ENCODE measurements around the gene SNX21. TPM values are rescaled to one million over a fixed set of nuclear protein-coding genes. Genes with fewer than 3 reads are reported as not detected.
A peak's percentile ranks its signal among the peaks of the same experiment; 100 is the strongest.

SNX21 gene
- total and polyA plus RNA-seq, 2 donors (not counting 3 experiments of a cell fraction or from before 2014, with no cell fraction given) = 11.6 to 11.9 TPM

DNA sequence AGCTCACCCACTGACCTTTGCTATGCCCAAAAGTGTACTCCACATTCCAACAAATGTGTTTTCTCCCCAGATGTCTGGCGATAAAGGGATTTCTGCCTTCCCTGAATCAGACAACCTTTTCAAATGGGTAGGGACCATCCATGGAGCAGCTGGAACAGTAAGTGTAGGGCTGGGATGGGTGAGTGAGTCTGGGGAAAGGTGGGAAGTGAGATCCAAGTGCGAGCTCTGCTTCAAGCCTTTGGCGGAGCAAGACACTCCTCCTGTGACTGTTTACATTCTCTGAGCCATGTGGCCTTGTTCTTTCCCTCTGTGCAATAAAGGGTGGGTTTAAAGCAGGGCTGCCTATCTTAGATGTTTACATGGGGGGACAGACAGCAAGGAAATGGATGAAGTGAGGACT, 19.3 kb upstream of the SNX21 start:
- intact Hi-C loops (cut with micrococcal nuclease) = loop anchor here (10.0 kb wide), 2 partner anchors 270 to 550 kb away; partner anchors contain the start of gene NCOA5
- DNase-seq (ENCODE audit: low read depth, low spot score) (no peak), FAIRE-seq (no peak)
- Histone ChIP-seq H3K79me2 (ENCODE audit: control insufficient read depth, insufficient read depth, low read length) (peaks cover 25% of the 10 kb centered on the region), H3K9me3 (replicated peaks; ENCODE audit: control insufficient read depth, insufficient read depth, low read length) (no peaks in the 10 kb centered on the region), H2AFZ (ENCODE audit: low read depth, low read length) (no peak overlapping the region), H3K9ac (replicated peaks; ENCODE audit: extremely low read depth, insufficient read depth, low read length) (no peak overlapping the region), H3K9me1 (replicated peaks; ENCODE audit: control insufficient read depth, extremely low read depth, insufficient read depth, low read length) (no peaks in the 10 kb centered on the region), H3K27ac (ENCODE audit: insufficient read depth, low read depth, low read length) (no peak overlapping the region), H3K4me1 (ENCODE audit: control insufficient read depth, extremely low read depth, insufficient read depth, low read length) (peaks cover 17% of the 10 kb centered on the region), H3K36me3 (ENCODE audit: control insufficient read depth in 2 of 2, extremely low read depth in 1 of 2, insufficient read depth in 2 of 2, low read length in 2 of 2) (peaks cover 0 to 6% of the 10 kb centered on the region in 2 experiments), H3K27me3 (ENCODE audit: control insufficient read depth in 2 of 2, insufficient read depth in 2 of 2, low read length in 2 of 2) (no peaks in the 10 kb centered on the region), H3K4me3 (replicated peaks in 1 of 3; ENCODE audit: insufficient read depth in 1 of 3, low read depth in 1 of 3, low read length in 3 of 3) (no peak overlapping the region), H4K20me1 (replicated peaks; ENCODE audit: control insufficient read depth, extremely low read depth, insufficient read depth, low read length) (no peaks in the 10 kb centered on the region), H3K4me2 (ENCODE audit: insufficient read depth, low read length) (peak overlapping the region; percentile 37)
- BruUV-seq (replicated peaks) = no TSS peak
- no peak for TF ChIP-seq CTCF (IDR thresholded peaks at IDR 0.05; ENCODE audit: extremely low read depth in 1 of 2, insufficient read depth in 1 of 2, low read depth in 1 of 2, low read length in 2 of 2)
- TF ChIP-seq POLR2AphosphoS5 (IDR thresholded peaks at IDR 0.05; ENCODE audit: insufficient read depth, low read depth, low read length) = no peak
- TF ChIP-seq FOS (IDR thresholded peaks at IDR 0.05; ENCODE audit: borderline replicate concordance, insufficient read depth, low read length) = no peak
- TF ChIP-seq EZH2 (IDR thresholded peaks at IDR 0.05; ENCODE audit: borderline replicate concordance, low read depth, low read length, severe bottlenecking) = no peak
- TF ChIP-seq JUN (IDR thresholded peaks at IDR 0.05; ENCODE audit: borderline replicate concordance, insufficient read depth, insufficient read length, low read depth) = no peak
- dilution Hi-C loops (cut with MboI; ENCODE audit: extremely low pct_ligation_motif_present, low sequenced_read_pairs) = no loop called here
- CTCF ChIA-PET = interaction anchor here (1.0 to 2.9 kb wide), 5 partner anchors 8 to 156 kb away, joined by 3 to 12 read pairs (median 5); no protein-coding TSS in a partner anchor
- POLR2A ChIA-PET = no interaction called here

- no peaks in the 10 kb centered on the region for H3K9me1 ChIP-seq (replicated peaks; ENCODE audit: control insufficient read depth, extremely low read depth, insufficient read depth, low read length)
- dilution Hi-C loops (cut with MboI; ENCODE audit: extremely low pct_ligation_motif_present, low sequenced_read_pairs) (no loop called here), intact Hi-C loops (cut with micrococcal nuclease) (loop anchor here (10.0 kb wide), 2 partner anchors 268 to 548 kb away; partner anchors contain the start of gene NCOA5)
- no peak overlapping the region for H2AFZ ChIP-seq (ENCODE audit: low read depth, low read length)
- BruUV-seq (replicated peaks) = no TSS peak
- CTCF ChIA-PET = interaction anchor here (1.8 kb wide), 1 partner anchor 18 kb away, joined by 4 read pairs; no protein-coding TSS in a partner anchor
- TF ChIP-seq POLR2AphosphoS5 (IDR thresholded peaks at IDR 0.05; ENCODE audit: insufficient read depth, low read depth, low read length) (no peak), EZH2 (IDR thresholded peaks at IDR 0.05; ENCODE audit: borderline replicate concordance, low read depth, low read length, severe bottlenecking) (no peak), POLR2A (IDR thresholded peaks at IDR 0.05; ENCODE audit: low read depth, low read length) (no peak), MAX (IDR thresholded peaks at IDR 0.05; ENCODE audit: insufficient read depth, insufficient read length) (no peak), JUN (IDR thresholded peaks at IDR 0.05; ENCODE audit: borderline replicate concordance, insufficient read depth, insufficient read length, low read depth) (no peak), FOS (IDR thresholded peaks at IDR 0.05; ENCODE audit: borderline replicate concordance, insufficient read depth, low read length) (no peak), CTCF (IDR thresholded peaks at IDR 0.05; ENCODE audit: extremely low read depth in 1 of 2, insufficient read depth in 1 of 2, low read depth in 1 of 2, low read length in 2 of 2) (no peak), GATA2 (IDR thresholded peaks at IDR 0.05; ENCODE audit: insufficient read depth, insufficient read length, low read depth, low read length) (no peak), MYC (IDR thresholded peaks at IDR 0.05; ENCODE audit: low read depth, low read length) (no peak)
- POLR2A ChIA-PET = no interaction called here
- H3K9ac ChIP-seq (replicated peaks; ENCODE audit: extremely low read depth, insufficient read depth, low read length) = no peak overlapping the region
- H3K9me3 ChIP-seq (replicated peaks; ENCODE audit: control insufficient read depth, insufficient read depth, low read length) = no peaks in the 10 kb centered on the region
- no peak for FAIRE-seq
- H3K27me3 ChIP-seq (ENCODE audit: control insufficient read depth in 2 of 2, insufficient read depth in 2 of 2, low read length in 2 of 2) = no peaks in the 10 kb centered on the region
- H3K36me3 ChIP-seq (ENCODE audit: control insufficient read depth in 2 of 2, extremely low read depth in 1 of 2, insufficient read depth in 2 of 2, low read length in 2 of 2) = no peaks in the 10 kb centered on the region
- no peak overlapping the region for H3K4me2 ChIP-seq (ENCODE audit: insufficient read depth, low read length)
- H3K4me1 ChIP-seq (ENCODE audit: control insufficient read depth, extremely low read depth, insufficient read depth, low read length) = peaks cover 17% of the 10 kb centered on the region
- H3K79me2 ChIP-seq (ENCODE audit: control insufficient read depth, insufficient read depth, low read length) = peaks cover 25% of the 10 kb centered on the region
- no peak overlapping the region for H3K27ac ChIP-seq (ENCODE audit: insufficient read depth, low read depth, low read length)
- H3K4me3 ChIP-seq (replicated peaks in 1 of 3; ENCODE audit: insufficient read depth in 1 of 3, low read depth in 1 of 3, low read length in 3 of 3) = no peak overlapping the region
- DNase-seq (ENCODE audit: low read depth, low spot score) = no peak
- H4K20me1 ChIP-seq (replicated peaks; ENCODE audit: control insufficient read depth, extremely low read depth, insufficient read depth, low read length) = no peaks in the 10 kb centered on the region
Observed at GRCh38 chr20:45816951-45817350, 16.6 kb upstream of the SNX21 start.
